ENCODE results near the gene FIG4.
"Not testable (repeated sequence)": the region's sequence is repeated elsewhere in the genome, so short reads cannot be mapped to it uniquely, and the experiment has no call there.

The FIG4 gene

DNA sequence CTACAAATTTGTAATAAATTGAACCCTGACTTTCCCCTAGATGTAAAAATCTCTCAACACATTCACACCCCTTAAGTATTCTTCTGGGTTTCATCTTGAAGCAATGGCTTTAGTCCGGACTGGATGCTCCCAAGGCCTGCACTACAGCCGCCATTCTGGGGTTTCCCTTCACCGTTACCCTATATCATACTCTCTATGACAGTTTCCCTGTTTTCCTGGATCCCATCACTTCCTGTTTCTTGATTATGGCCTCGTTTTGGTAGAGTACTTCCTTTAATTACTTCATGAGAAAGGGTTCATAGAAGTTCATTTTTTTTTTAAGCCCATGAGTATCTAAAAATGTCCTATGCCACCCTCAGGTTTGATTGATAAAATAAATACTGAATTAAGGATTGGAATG lies 11.7 kb downstream of the FIG4 start:
- DNase-seq (ENCODE audit: low spot score): no peak

DNA sequence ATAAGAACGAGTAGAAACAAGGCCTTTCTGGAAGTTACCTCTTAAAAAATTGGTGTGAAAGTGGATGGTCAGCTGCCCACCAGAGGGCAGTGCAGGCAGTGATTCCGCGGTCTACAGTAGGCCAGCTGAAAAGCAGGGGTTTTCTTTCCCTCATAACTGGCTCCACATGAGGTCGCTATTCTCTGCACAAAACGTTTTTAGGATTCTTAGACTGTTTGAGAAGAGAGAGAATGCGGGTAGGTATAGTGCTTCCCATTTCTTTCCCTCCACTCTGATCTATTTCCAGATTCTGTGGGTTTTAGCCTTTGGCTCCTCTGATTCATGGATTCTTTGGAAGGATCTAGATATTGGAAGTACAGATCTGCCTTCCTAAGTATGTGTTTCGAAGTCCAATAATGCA lies 14.2 kb downstream of the FIG4 start:
- DNase-seq (ENCODE audit: low spot score): peak; percentile 78

DNA sequence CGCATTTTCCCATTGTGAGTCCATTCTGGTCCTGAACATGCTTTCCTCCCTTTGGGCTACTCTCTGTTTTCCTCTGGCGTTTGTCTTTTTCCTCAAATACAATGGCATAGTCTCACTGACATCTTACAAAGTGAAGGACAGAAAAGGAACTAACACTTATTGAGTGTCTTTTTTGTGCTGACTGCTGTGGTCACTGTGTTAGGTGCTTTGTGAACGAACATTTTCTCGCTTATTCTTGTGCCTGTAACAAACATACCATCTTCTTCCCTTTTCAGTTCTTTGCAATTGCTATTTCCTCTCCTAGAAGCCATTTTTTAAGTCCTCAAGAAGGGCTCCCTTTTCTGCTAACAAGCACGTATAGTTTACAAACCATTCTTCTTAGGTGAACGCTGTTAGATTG lies 15.4 kb downstream of the FIG4 start:
- no peak for DNase-seq (ENCODE audit: low spot score)

- DNase-seq (ENCODE audit: low spot score): not testable (repeated sequence)
Observed at GRCh38 chr6:109708099-109708498, 17.0 kb downstream of the FIG4 start.

GRCh38 chr6:109713097-109713496 lies 22.0 kb downstream of the FIG4 start:
- DNase-seq (ENCODE audit: low spot score): no peak

DNA sequence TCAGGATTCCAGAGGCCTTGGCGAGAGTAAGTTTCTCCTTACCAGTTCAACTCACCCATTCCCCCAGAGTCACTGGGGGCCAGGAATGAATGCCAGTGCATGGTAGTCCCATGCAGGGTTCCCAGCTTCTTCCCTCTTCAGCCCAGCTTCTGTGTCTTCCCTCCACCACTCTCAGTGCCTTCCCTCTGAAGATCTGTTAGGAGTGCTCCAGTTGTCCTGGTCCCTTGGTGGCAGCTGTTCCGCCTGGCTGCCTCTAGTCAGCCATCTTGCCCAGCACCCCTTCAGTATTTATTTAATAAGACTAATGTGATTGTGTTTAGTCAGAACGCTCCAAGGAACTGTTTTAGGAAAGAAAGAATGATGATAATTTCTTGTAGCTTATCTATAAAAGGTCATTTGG lies 23.1 kb downstream of the FIG4 start:
- DNase-seq (ENCODE audit: low spot score): no peak

GRCh38 chr6:109714611-109715010 lies 23.5 kb downstream of the FIG4 start:
- no peak for DNase-seq (ENCODE audit: low spot score)

DNA sequence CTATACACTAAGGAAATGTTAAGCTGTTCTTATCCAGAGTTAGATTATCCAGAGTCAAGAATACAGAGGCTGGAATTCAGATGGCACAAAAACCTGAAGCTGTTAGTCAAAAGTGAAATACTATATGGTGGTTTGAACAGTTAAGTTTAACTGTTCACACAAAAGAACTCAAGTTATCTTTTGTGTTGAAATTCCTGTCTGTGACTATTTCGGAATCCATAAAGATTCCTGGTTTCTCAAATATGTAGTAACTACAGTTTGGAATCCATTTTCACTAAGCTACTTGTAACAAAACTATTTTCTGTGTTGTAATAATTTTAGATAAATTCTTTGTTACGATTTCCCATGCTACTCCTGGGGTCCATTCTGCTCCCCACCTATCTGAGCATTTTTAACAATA lies 24.5 kb downstream of the FIG4 start:
- DNase-seq (ENCODE audit: low spot score): peak; percentile 2

DNA sequence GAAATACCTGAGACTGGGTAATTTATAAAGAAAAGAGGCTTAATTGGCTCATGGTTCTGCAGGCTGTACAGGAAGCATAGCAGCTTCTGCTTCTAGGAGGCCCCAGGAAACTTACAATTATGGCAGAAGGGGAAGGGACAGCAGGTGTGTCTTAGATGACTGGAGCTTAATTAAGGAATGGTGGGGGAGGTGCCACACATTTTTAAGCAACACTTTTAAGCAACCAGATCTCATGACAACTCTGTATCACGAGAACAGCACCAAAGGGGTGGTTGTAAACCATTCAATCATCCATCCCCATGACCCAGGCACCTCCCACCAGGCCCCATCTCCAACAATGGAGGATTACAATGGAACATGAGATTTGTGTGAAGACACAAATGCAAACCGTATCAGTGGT lies 26.9 kb downstream of the FIG4 start:
- no peak for DNase-seq (ENCODE audit: low spot score)

- no peak for DNase-seq (ENCODE audit: low spot score)
Observed at GRCh38 chr6:109718991-109719390, 27.9 kb downstream of the FIG4 start.

DNA sequence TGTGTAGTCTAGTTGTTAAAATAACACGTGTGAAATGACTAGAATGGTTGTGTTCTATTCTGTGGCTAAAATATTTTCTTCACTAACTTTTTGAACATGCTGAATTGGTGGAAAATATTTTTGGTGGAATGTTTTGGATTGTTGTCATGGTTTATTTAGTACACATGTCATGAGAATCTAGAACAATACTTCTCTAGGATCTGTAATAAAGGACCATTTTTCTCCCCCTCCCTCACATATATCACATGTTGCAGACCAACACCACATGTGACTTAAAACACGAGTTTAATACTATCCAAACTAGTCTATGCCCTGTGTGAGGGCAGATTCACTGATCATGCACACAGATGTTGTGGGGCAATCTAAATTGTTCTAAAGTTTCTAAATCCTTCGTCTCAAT lies 29.2 kb downstream of the FIG4 start:
- peak; percentile 23 for DNase-seq (ENCODE audit: low spot score)

DNA sequence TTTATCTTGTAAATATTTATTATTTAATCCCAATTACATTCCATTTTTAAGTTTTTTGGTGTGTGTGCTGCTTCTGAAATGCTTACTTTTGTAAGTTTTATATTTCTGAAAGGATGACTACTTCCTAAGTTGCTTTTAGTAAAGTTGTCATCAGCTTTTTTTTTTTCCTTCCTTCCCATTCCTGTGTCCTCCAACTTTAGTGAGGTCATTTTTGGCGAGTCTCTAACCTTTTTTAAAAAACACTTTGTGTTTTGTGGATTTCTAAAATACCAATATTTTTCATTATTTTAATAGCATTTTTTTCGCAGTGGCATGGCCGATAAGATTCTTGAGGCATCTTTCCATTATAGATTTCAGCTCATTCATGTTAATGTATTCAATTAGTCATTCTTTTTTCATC lies 30.9 kb downstream of the FIG4 start:
- no peak for DNase-seq (ENCODE audit: low spot score)

DNA sequence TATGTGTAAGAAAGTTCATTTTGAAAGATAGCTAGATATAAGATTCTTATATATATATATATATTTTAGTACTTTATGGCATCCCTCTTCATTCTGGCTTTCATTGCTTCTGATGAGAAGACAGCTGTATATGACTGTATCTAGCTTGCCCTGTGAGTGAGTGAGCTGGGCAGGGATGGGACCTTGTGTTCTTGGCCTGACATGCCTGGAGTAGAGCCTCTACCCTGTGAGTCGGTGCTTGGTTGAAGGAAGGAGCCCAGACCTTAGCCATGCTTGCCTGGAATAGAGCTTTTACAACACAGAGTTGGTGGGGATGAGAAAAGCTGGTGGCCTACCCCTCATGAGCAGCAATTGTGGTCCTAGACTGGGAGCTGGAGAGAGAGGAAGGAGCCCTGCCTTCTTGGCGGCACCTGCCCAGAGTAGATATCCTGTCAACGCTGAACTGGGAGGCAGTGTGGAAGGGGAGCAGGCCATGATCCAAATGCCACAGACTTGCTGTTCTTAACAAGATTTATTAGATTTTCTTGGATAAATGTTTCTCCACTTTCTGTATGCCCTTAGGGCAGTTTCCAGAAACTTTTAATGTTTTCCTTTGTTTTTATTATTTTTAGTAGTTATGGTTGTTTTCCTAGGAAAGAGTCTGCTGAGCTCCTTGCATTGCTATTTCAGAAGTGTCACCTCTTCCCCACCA lies 31.6 kb downstream of the FIG4 start:
- no peak for DNase-seq (ENCODE audit: low spot score)

DNA sequence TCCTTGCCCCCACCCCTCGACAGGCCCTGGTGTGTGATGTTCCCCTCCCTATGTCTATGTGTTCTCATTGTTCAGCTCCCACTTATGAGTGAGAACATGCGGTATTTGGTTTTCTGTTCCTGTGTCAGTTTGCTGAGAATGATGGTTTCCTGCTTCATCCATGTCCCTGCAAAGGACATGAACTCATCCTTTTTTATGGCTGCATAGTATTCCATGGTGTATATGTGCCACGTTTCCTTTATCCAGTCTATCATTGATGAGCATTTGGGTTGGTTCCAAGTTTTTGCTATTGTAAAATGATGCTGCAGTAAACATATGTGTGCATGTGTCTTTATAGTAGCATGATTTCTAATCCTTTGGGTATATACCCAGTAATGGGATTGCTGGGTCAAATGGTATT lies 34.2 kb downstream of the FIG4 start:
- not testable (repeated sequence) for DNase-seq (ENCODE audit: low spot score)

GRCh38 chr6:109736273-109737025 lies 45.4 kb downstream of the FIG4 start:
- no peak for DNase-seq (ENCODE audit: low spot score)

DNA sequence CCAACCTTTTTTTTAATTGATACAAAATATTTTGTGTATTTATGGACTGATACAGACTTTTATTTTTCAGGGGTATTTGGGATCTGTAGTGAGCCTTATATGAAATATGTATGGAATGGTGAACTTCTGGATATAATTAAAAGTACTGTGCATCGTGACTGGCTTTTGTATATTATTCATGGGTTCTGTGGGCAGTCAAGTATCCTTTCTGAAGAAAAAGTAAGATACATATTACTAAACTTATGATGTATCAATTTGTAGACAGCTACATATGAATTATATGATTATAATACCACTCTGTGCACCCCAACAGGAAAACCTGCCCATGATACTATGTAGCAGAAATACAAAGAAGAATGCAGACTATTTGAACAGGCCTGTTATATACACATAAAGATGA lies 47.2 kb downstream of the FIG4 start:
- no peak for DNase-seq (ENCODE audit: low spot score)

- no peak for DNase-seq (ENCODE audit: low spot score)
Observed at GRCh38 chr6:109738667-109739066, 47.6 kb downstream of the FIG4 start.

- no peak for DNase-seq (ENCODE audit: low spot score)
Observed at GRCh38 chr6:109739686-109740085, 48.6 kb downstream of the FIG4 start.

- no peak for DNase-seq (ENCODE audit: low spot score)
Observed at GRCh38 chr6:109740787-109741186, 49.7 kb downstream of the FIG4 start.

GRCh38 chr6:109743739-109744138 lies 52.6 kb downstream of the FIG4 start:
- DNase-seq (ENCODE audit: low spot score): peak; percentile 81

- DNase-seq (ENCODE audit: low spot score): not testable (repeated sequence)
Observed at GRCh38 chr6:109744779-109745178, 53.7 kb downstream of the FIG4 start.

DNA sequence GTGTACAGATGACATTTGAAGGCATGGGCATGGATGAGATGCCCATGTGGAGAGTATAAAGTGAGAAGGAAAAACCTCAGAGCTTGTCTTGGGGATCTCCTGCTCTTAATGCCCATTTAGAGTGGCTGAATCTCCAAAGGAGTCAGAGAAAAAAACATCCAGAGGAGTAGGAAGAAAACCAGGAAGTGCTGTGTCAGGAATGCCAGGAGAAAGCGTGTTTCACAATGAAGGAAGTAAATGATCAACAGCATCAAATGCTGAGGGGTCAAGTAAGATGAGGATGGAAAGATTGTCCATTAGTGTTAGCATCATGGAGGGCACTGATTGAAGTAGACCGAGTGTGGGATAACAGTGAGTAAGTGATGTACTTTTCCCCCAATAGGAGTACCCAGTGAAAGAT lies 56.1 kb downstream of the FIG4 start:
- DNase-seq (ENCODE audit: low spot score): no peak

DNA sequence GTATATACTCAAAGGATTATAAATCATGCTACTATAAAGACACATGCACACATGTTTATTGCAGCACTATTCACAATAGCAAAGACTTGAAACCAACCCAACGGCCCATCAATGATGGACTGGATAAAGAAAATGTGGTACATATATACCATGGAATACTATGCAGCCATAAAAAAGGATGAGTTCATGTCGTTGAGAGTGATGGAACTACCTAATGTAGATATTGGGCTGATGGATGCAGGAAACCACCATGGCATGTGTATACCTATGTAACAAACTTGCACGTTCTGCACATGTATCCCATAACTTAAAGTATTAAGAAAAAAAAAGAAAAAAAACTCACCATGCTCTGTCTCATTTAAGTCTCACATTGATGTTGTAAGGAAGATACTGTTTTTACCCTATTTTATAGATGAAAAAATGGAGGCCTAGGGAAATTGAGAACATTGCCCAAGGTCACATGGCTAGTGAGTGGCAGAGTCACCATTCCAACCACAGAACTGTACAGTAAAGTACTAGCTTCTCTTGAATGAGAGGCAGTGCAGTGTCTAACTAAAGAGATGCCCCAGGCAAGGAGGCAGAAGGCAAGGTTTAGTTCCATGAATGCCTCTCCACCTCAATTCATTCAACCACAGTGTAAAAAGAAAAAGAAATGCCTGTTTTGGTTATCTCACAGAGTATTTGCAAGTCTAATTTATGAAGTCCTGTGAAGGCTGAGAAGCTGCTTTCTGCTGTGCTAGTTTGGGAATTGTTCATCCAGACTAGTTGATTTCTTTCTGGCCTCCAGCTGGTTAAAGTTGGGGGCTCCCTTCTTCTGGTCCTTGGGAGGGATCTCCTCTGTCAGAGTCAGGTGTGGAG lies 68.2 kb downstream of the FIG4 start:
- no peak for DNase-seq (ENCODE audit: low spot score)
